AG09319 (cell line): ENCODE results near the gene PF4V1.

Experiments
- DNase-seq: peaks from one replicate; pipeline ENCODE4 v3.0.0-alpha.2; 2010; ENCODE audit warnings: low read depth; ENCODE audit errors: extremely low read depth
- CTCF ChIP-seq: IDR thresholded peaks from 2 replicates; pipeline ENCODE4 v1.5.1; 2011; ENCODE audit warnings: low read depth, mild to moderate bottlenecking, inconsistent platforms, low read length, moderate library complexity

PF4V1 gene

DNA sequence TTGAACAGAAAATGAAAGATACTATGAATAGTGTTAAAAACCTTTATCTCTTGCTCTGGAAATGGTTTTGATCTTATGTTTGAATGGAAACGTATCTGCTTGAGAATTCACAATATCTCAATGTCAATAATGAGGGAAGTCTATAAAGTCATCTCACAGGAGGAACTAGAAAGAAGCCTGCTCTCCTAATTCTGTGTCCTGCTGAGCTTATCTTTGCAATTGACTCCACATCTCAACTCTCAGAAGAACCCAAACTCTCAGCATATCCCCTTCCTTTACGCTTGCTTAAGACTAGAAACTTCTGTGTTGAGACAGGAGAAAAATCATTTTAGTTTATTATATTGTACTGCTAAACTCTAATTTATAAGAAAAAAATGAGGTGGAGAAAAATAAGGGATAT, 8.3 kb upstream of the PF4V1 start:
- TF ChIP-seq CTCF, result no peak
- DNase-seq, result no peak

- no peak for TF ChIP-seq CTCF
- no peak for DNase-seq
Measured at GRCh38 chr4:73847526-73848182, 5.4 kb upstream of the PF4V1 start.

DNA sequence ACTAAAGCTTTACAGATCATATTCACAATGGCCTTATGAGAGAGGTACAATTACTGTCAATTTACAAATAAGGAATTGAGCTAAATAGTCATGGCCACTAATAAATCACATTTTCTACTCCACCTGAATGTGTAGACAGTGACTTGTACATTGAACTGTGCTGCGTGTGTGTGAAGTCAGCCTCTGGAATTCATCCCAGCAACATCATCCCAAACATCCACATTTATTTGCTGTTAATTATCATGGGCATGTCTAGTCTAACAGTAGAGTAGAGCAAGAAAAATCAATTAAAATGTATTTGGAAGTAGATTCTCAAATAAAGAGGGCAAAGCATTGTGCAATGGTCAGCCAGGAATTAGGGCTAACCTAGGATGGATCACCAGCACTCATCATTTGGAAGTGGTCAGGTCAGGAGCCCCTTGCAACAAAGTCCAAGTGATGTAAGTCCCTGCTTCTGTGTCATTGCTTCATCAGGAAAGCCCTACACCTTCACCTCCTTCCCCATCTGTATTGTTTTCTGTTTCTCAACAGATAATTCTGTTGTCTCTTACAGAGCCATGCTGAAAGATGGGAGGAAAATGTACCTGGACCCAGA, 4.8 kb upstream of the PF4V1 start:
- TF ChIP-seq CTCF, result no peak
- no peak for DNase-seq

DNA sequence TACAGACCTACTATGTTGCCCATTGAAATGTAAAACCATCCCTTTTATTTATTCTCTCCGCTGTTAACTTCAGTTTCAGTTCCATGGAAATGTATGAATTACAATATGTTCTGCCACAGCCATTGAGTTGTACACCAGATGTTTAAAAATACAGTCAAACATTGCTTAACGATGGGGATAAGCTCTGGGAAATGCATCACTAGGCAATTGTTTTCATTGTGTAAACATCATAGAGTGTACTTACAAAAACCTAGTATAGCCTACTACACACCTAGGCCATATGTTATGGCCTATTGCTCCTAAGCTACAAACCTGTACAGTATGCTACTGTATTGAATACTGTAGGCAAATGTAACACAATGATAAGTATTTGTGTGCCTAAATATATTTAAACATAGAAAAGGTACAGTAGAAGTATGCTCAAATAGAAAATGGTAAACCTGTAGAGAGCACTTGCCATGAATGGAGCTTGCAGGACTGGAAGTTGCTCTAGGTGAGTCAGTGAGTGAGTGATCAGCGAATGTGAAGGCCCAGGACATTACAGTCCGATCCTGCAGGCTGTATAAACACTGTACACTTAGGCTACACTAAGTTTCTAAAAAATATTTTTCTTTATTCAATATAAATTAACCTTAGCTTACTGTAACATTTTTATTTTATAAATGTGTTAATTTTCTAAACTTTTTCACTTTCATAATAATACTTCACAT, 2.7 kb upstream of the PF4V1 start:
- no peak for DNase-seq
- no peak for TF ChIP-seq CTCF

DNA sequence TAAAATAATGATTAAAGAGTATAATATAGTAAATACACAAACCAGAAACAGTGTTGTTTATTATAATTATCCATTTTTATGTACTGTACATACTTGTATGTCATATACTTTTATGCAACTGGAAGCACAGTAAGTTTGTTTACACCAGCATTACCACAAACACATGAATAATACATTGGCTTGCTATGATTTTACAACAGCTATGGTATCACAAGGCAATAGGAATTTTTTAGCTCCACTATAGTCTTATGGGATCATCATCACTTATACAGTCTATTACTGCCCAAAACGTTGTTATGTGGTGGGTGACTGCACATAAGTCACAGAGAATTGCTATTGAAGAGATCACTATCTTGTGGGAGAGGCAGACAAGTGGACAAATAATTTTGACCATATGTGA, 1.8 kb upstream of the PF4V1 start:
- TF ChIP-seq CTCF, result no peak
- DNase-seq, result no peak

GRCh38 chr4:73852771-73853170, 325 bp upstream of the PF4V1 start:
- no peak for TF ChIP-seq CTCF
- no peak for DNase-seq
